HG02759 (cell line): ENCODE measurements around the gene RNU1-3.
"Not testable (repeated sequence)": the region's sequence is repeated elsewhere in the genome, so short reads cannot be mapped to it uniquely, and the experiment has no call there.

ENCODE experiments used
- ATAC-seq: cut with Tn5 transposase; IDR thresholded peaks from one replicate; pipeline ENCODE4 v1.9.1; 2021; ENCODE audit warnings: mild to moderate bottlenecking, moderate library complexity; ENCODE audit not compliant: unreplicated experiment

Gene RNU1-3

DNA sequence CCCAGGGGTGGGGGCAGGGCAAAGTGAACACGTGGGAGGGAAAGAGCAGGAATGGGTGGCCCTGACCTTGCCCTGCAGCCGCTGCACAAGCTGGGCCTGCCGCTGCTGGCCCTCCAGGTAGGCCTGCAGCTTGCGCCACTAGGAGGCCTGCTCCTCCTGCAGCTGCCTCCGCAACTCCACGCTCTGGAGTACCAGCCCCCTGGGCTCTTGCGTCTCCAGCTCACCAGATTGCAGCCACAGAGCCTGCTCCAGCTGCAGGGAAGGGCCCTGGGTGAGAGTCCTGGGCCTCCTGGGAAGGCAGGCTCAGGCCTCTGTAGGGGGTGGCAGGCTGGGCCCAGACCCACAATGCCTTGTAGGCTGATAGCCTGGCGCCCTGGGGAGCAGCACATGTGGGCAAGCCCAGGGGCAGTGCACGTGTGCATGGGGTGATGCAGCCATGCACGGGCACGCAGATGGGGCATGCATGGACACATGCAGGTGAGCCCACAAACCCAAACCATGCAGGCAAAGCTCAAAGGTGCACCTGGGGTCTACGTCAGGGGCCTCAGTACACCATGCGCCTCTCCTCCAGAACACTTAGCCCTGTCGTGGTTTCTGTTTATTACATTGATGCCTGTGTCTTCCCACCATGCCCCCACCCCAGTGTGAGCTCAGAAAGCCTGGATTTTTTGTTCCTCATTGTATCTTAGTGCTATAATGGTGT lies 9.6 kb downstream of the RNU1-3 start:
- ATAC-seq, result not testable (repeated sequence)

- ATAC-seq, result not testable (repeated sequence)
Observed at GRCh38 chr1:16656574-16656973, 10.2 kb downstream of the RNU1-3 start.

GRCh38 chr1:16651560-16651959 lies 15.2 kb downstream of the RNU1-3 start:
- not testable (repeated sequence) for ATAC-seq

GRCh38 chr1:16649960-16650359 lies 16.8 kb downstream of the RNU1-3 start:
- ATAC-seq, result not testable (repeated sequence)

- ATAC-seq, result not testable (repeated sequence)
Observed at GRCh38 chr1:16649390-16649789, 17.4 kb downstream of the RNU1-3 start.

GRCh38 chr1:16648756-16649155 lies 18.0 kb downstream of the RNU1-3 start:
- not testable (repeated sequence) for ATAC-seq

- not testable (repeated sequence) for ATAC-seq
Observed at GRCh38 chr1:16648250-16648649, 18.5 kb downstream of the RNU1-3 start.

- not testable (repeated sequence) for ATAC-seq
Observed at GRCh38 chr1:16647179-16648176, 19.3 kb downstream of the RNU1-3 start.

- not testable (repeated sequence) for ATAC-seq
Observed at GRCh38 chr1:16646716-16647115, 20.0 kb downstream of the RNU1-3 start.

DNA sequence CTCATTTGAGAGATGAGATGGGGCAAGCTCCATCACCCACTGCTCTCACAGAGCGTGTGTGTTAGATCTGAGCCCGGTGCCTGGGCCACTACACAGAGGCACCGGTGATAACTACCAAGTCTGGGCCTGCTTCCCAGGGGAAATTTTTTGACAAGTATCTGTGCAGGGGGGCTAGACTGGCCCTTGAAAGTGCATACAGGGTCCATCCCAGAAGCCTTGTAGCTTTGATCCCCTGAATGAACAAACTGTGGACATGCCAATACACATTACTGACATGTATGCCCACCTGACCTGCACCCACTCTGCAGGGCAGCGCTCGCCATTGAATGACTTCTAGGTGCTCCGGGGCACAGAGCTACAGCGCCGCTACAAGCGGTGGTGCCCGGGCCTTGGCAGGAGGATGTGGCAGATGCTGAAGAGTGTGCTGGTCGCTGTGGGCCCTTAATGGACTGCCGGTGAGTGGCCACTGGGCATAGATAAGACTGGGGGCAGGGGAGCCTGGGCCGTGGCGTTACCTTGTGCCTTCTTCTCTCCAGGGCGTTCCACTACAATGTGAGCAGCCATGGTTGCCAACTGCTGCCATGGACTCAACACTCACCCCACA lies 20.6 kb downstream of the RNU1-3 start:
- not testable (repeated sequence) for ATAC-seq

- peak; percentile 3 for ATAC-seq
Observed at GRCh38 chr1:16645271-16646060, 21.3 kb downstream of the RNU1-3 start.

DNA sequence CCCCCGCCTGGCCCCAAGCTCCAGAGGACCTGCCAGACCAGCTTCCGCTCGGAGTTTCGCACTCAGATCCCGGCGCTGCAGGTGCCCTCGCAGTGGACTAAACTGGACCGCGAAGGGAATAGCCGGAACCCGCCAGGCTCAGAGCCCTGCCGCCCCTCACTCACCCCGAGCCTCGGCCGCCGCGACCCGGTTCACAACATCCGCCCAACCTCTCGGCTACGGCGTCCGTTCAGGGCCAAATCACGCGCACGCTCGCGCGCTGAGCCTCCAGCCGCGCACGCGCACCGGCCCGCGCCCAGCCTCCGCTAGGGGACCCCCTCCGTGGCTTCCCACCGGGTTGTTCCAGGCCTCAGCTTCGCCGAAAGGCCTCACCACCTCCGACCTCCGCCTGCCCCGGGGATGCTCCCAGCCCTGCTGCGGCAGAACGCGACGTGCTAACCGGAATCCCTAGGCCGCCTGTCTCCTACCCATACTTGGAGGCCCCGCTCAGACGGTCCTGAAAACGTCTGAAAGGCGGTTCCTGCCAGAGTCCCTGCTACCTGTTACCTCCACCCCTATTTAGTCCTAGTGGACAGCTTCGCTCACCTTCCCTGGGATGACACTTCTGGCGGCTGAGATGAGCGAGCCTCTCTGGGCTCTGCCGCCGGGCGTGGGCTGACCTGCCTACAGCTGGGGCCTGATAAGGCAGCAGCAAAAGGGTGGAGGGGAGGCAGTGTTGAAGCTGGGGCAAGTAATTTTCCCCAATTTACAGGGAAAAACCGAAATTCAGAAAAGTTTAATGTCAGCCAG lies 22.1 kb downstream of the RNU1-3 start:
- ATAC-seq, result peak; percentile 90

DNA sequence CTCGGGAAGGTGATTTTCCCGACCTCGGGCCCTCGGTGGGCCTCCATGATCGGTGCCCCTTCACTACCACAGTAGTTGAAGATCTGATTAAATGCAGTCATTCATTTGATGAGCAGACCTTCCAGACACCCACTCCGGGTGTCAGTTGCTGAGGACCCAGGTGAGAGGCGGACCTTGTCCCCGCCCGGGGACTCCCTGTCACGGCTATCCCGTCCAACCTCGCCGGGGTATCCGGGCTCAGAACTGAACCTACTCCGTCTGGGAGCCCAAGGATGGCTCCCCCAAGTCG lies 22.6 kb downstream of the RNU1-3 start:
- ATAC-seq, result no peak

DNA sequence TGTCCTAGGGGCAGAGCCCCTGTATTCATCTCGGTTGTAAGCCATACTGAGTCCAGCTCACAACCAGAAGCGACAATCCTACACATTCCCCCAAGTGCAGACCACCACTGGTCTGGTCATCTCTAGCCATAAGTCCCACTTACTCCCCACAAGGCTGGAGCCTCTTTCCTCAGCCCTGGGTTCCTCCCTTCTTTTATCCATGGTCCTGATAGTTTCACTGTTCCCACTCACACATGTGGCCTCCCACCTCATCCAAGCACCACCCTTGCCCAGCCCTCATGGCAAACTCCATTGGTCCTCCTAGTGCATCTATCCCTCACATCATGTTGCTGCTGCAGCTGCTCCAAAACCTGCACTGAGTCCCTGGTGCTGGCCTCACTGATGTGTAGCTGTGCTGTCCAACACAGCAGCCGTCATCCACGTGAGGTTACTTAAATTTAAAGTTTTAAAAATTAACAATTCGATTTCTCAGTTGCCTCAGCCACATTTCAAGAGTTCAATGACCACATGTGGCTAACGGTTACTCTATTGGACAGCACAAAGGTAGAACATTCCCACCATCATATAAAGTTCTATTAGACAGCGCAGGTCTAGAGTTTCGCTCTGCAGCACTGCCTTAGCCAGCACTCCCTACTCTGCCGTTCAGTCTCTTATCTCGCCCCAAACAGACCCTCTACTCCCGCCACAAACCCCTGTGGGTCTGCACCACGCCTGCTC lies 23.1 kb downstream of the RNU1-3 start:
- ATAC-seq, result peak; percentile 2

- not testable (repeated sequence) for ATAC-seq
Observed at GRCh38 chr1:16643001-16643411, 23.7 kb downstream of the RNU1-3 start.

- ATAC-seq, result not testable (repeated sequence)
Observed at GRCh38 chr1:16642025-16642966, 24.5 kb downstream of the RNU1-3 start.

DNA sequence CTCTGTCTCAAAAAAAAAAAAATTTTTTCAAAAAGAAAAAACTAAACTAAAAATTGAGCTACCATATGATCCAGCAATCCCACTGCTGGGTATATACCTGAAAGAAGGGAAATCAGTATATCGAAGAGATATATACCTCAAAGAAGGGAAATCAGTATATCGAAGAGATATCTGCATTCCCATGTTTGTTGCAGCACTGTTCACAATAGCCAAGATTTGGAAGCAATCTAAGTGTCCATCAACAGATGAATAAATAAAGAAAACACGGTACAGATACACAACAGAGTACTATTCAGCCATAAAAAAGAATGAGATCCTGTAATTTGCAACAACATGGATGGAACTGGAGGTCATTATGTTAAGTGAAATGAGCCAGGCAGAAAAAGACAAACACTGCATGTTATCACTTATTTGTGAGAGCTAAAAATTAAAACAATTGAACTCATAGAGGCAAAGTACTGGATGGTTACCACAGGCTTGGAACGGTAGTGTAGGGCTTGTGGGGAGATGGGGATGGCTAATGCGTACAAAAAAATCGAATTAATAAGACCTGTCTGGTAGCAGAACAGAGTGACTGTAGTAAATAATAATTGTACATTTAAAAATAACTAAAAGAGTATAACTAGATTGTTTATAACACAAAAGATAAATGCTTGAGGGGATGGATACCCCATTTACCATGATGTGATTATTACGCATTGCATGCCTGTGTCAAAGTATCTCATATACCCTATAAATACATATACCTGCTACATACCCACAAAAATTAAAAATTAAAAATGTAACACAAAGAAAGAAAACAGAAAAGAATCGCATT lies 25.4 kb downstream of the RNU1-3 start:
- not testable (repeated sequence) for ATAC-seq
